Ectodermal cell (in vitro differentiated cells): ENCODE measurements around the gene CHIC2.
A peak's percentile ranks its signal among the peaks of the same experiment; 100 is the strongest.

Experiments used
- H3K27ac ChIP-seq: 2 replicates; pipeline ENCODE4 v1.7.0; 2013; ENCODE audit warnings: mild to moderate bottlenecking, low read depth, low read length; ENCODE audit not compliant: insufficient read depth, poor library complexity, severe bottlenecking
- H3K27me3 ChIP-seq: 2 replicates; pipeline ENCODE4 v1.7.0; 2013; ENCODE audit warnings: mild to moderate bottlenecking, low read length; ENCODE audit not compliant: insufficient read depth, control insufficient read depth, poor library complexity, severe bottlenecking
- H3K36me3 ChIP-seq: one replicate; pipeline ENCODE4 v1.7.0; 2013; ENCODE audit warnings: low read length; ENCODE audit not compliant: control insufficient read depth, insufficient read depth
- H3K4me1 ChIP-seq: one replicate; pipeline ENCODE4 v1.7.0; 2013; ENCODE audit warnings: low read length; ENCODE audit not compliant: control insufficient read depth, insufficient read depth
- H3K4me3 ChIP-seq: 2 replicates; pipeline ENCODE4 v1.7.0; 2013; ENCODE audit warnings: low read depth, low read length, control low read depth; ENCODE audit not compliant: insufficient read depth
- H3K9me3 ChIP-seq: 2 replicates; pipeline ENCODE4 v1.7.0; 2013; ENCODE audit warnings: mild to moderate bottlenecking, low read length, moderate library complexity; ENCODE audit not compliant: control insufficient read depth
- WGBS, 2 experiments: methylation state at CpG; one replicate each; pipeline ENCODE4 v1.1.7; 2013; ENCODE audit warnings: missing lambda C conversion rate in 2 of 2; 5-methylcytosine and 5-hydroxymethylcytosine counted together

Gene CHIC2

DNA sequence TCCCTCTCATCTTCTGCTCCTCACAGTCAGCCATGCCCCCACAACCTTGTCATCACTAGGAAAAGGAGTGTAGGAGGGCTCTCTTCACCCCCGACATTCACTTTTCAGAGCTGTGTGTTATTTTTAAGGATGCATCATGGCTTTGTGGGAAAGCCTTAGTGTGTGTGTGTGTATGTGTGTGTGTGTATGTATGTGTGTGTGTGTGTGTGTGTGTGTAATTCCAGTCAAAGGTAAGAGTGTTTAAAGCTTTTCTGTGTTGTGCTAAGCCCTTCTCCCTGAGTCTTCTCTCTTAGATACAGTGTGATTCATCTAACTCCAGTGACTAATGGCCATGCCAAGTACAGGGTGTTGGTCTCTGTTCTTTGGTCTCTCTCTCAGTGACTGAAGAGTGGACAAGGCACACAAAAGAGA, 76.6 kb downstream of the CHIC2 start:
- Histone ChIP-seq H3K4me1 (no peaks in the 10 kb centered on the region), H3K9me3 (no peaks in the 10 kb centered on the region), H3K27ac (no peak overlapping the region), H3K27me3 (no peaks in the 10 kb centered on the region), H3K36me3 (no peaks in the 10 kb centered on the region), H3K4me3 (no peak overlapping the region)
- WGBS, 2 experiments, result 100% methylated on average over 1 of the region's 1 CpG

DNA sequence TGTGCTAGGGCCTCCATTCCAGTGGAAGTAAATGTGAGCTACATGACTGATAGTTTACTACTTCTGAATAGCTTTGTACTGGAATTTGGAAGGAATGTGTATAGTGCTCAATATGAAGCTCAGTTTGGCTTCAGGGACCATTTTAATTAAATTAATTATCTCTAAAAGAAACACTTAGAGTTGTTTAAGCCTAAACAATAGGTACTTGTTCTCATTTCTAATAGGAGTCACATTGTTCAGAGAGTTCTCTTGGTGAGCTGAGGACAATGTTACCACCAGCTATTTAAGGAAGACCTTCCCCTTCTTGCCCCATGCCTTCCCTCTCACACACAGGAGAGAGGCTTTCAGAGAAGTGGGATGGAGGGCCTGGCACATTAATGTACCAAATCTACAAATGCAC, 78.3 kb downstream of the CHIC2 start:
- H3K9me3 ChIP-seq, result no peaks in the 10 kb centered on the region
- no peaks in the 10 kb centered on the region for H3K27me3 ChIP-seq
- H3K4me1 ChIP-seq, result no peaks in the 10 kb centered on the region
- no peak overlapping the region for H3K4me3 ChIP-seq
- H3K36me3 ChIP-seq, result no peaks in the 10 kb centered on the region
- no peak overlapping the region for H3K27ac ChIP-seq

DNA sequence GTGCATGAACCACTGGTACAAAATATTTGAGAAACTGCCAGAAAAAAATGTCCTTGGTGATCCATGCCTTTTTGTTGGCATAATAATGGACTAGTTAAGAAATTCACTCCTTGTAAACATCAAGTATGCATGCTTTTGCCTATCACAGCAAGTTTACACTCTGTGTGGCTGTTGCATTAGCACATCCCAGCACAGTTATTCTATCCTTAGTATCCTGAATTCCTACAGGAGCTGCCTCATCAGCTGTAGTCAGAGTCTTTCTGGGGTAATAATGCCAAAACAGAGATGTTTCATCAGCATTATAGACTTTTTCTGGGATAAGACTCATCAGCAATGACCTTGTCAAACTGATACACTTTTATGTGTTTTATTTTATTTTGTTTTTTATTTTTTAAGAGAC, 82.8 kb downstream of the CHIC2 start:
- H3K4me3 ChIP-seq, result no peak overlapping the region
- H3K36me3 ChIP-seq, result no peaks in the 10 kb centered on the region
- no peak overlapping the region for H3K27ac ChIP-seq
- no peaks in the 10 kb centered on the region for H3K4me1 ChIP-seq
- no peaks in the 10 kb centered on the region for H3K27me3 ChIP-seq
- no peaks in the 10 kb centered on the region for H3K9me3 ChIP-seq

DNA sequence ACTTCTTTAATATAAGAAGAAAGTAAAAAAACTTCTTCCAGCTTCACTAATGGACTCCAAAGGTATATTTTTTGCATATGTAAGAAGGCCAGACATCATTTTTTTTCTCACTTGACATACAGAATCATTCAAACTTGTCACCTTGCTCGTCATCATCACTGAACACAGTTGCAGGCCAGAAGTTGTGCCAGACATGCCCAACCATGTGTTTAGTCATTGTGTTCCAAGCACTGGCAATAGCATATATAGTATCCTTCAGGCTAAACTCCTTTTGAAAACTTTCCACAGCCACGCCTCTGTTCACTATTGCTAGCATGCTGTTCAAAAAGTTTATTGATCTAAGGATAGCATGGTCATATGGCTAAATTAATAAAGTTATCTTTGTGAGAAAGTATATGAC, 83.3 kb downstream of the CHIC2 start:
- no peaks in the 10 kb centered on the region for H3K36me3 ChIP-seq
- H3K27ac ChIP-seq, result no peak overlapping the region
- WGBS, 2 experiments, result 65 to 72% methylated on average over 1 to 2 of the region's 2 CpGs
- H3K9me3 ChIP-seq, result no peaks in the 10 kb centered on the region
- H3K4me3 ChIP-seq, result no peak overlapping the region
- no peaks in the 10 kb centered on the region for H3K27me3 ChIP-seq
- H3K4me1 ChIP-seq, result no peaks in the 10 kb centered on the region

DNA sequence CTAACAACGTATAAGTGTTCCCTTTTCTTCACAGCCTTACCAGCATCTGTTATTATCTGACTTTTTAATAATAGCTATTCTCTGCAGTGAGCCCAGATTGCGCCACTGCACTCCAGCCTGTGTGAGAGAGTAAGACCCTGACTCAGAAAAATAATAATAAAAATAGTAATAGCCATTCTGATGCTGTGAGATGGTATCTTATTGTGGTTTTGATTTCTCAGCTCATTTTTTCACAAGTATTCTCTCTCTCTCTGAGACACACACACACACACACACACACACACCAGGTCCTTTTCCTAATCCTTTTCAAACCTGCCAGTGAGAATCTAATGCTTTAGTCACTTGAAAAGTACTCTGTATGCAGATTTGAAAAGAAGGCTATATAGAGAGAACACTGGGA, 89.8 kb downstream of the CHIC2 start:
- H3K27ac ChIP-seq, result no peak overlapping the region
- 87 to 94% methylated on average over 2 of the region's 2 CpGs for WGBS, 2 experiments
- H3K4me1 ChIP-seq, result no peaks in the 10 kb centered on the region
- no peaks in the 10 kb centered on the region for H3K36me3 ChIP-seq
- no peak overlapping the region for H3K4me3 ChIP-seq
- H3K27me3 ChIP-seq, result no peaks in the 10 kb centered on the region
- H3K9me3 ChIP-seq, result no peaks in the 10 kb centered on the region

DNA sequence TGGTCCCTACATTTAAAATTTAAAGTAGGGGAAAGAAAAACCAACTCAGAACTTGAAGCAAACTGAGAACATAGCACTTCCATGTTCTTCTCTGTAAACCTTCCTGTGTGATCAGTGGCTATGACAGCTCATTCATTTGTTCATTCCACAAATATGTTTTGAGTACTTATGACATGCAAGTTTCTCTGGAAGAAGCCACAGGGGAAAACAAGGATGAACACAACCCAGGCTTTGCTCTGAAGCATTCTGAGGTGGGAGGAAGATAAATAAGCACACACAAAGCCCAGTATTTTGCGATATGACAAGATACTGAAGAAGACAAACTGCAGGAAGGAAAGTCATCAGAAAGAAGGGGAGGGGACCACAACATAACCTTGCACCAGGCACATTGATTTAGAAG, 96.4 kb downstream of the CHIC2 start:
- Histone ChIP-seq H3K36me3 (no peaks in the 10 kb centered on the region), H3K27me3 (no peaks in the 10 kb centered on the region), H3K4me3 (no peak overlapping the region), H3K27ac (no peak overlapping the region), H3K4me1 (peaks cover 12% of the 10 kb centered on the region), H3K9me3 (no peaks in the 10 kb centered on the region)
- WGBS, 2 experiments, result 97 to 100% methylated on average over 1 of the region's 1 CpG

DNA sequence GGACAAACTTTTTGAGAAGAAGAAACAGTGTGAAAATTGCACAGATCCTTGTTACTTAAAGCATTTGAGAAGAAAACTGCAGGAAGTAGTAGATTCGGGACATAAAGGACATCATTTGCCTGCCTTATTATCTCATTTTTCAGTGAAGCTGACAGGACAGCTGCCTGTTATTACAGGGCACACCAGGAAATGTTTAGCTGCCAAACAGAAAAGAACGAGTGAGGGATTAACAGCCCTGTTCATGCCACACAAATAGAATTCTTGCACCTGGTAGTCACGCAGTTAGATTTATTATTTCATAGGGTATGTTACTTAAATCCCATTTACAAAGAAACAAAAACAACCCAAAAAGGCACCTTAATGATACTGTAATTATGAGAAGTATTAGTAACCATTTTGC, 100.6 kb downstream of the CHIC2 start:
- Histone ChIP-seq H3K27ac (no peak overlapping the region), H3K9me3 (no peaks in the 10 kb centered on the region), H3K4me3 (no peak overlapping the region), H3K4me1 (peaks cover 23% of the 10 kb centered on the region), H3K36me3 (no peaks in the 10 kb centered on the region), H3K27me3 (no peaks in the 10 kb centered on the region)
- 56 to 81% methylated on average over 2 of the region's 3 CpGs for WGBS, 2 experiments

DNA sequence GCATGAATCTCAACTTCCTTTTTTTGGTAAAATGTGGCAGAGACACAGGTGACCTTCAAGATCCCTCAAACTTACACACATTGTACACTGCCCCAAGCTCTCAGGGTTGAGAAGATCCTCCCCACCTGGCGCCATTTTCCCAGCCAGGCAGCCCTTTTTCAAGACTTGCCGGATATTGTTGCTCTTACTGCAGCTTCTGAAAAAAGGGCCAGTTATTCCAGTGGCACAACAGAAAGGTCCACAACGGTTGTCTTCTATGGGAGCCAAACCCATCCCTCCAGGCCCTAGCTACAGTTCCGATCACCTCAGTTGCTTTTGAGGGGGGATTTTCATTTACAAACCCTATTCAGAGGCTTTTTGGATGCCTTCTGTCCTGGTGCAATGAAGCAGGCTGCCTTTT, 101.1 kb downstream of the CHIC2 start:
- Histone ChIP-seq H3K27me3 (no peaks in the 10 kb centered on the region), H3K4me1 (peaks cover 23% of the 10 kb centered on the region), H3K27ac (no peak overlapping the region), H3K36me3 (no peaks in the 10 kb centered on the region), H3K9me3 (no peaks in the 10 kb centered on the region), H3K4me3 (no peak overlapping the region)
- WGBS, 2 experiments, result 81 to 88% methylated on average over 4 of the region's 4 CpGs

DNA sequence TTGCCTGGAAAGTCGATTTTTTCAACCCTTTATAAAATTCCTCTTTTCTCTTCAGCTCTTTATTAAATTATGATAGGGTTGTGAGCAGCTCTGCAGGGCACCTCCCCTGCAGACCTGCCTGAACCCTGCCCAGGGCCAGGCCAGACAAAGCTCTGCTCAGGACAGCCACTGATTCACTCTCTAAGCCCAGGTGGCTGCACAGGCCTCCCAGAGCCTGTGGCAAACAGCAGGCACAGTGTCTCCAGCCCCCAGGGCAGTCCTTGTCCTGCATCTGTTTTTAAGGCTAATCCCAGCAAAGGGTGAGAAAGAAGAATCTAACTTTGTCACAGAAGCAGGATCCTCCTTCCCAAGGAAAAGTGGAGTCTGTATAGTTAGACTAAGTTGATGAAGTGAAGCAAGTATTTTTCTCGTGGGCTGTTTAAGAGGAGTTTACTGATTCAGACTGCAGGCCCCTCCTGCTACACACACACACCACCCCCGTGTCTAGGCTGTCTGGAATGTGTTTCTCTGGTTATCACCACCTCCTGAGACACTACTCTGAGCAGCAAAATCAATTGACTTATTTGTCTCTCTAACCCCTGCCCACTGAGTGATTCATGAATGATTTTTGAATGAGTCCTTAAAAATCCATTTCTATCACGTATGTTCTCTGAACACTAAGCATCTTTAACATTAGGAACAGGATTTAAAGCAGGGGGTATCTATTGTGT, 101.7 kb downstream of the CHIC2 start:
- H3K4me1 ChIP-seq, result peaks cover 23% of the 10 kb centered on the region
- H3K27ac ChIP-seq, result peak overlapping the region; percentile 27

DNA sequence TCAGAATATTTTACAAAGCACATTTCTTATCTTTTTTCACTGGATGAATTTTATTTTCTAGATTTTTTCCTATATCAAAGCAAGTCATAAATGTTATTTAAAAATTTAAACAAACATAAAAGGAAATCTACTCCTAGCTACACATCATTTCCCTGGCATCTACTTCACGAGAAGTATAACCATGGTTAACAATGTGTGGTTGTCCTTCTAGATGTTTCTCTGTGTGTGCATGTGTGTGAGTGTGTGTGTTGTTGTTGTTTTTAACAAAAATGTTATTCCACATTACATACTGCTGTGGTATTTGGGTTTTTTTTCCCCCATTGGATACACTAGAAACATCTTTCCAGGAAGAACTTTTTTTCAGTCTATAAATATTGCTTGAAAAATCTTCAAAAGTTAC, 103.1 kb downstream of the CHIC2 start:
- no CpG with 5 or more reads among the region's 1 CpG for WGBS, 2 experiments
- Histone ChIP-seq H3K36me3 (no peaks in the 10 kb centered on the region), H3K4me3 (no peak overlapping the region), H3K27me3 (no peaks in the 10 kb centered on the region), H3K4me1 (peaks cover 23% of the 10 kb centered on the region), H3K9me3 (no peaks in the 10 kb centered on the region), H3K27ac (no peak overlapping the region)

More for the DNA sequence above, 101.7 kb downstream of the CHIC2 start:
- Histone ChIP-seq H3K9me3 (no peaks in the 10 kb centered on the region), H3K4me3 (no peak overlapping the region), H3K27me3 (no peaks in the 10 kb centered on the region), H3K36me3 (no peaks in the 10 kb centered on the region)
- WGBS, 2 experiments, result 74% methylated on average over 3 to 4 of the region's 4 CpGs

DNA sequence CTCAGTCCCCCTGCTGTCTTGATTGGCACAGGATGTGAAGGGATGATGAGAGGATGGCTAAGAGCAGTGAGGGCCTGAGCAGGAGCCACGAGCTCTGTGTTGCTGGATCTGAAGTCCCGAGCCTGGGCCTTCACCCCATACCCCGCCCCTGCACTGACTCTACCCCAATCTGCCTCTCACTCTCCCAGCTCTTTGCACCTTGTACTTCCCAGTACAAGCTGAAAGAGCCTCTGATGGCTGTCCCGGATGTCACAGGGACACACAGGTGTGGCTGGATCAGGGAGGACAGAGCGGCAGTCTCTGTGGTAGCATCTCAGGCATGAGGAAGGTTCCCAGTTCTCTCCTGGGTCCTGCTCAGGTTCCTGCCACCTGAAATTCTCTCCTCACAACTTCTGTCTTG, 103.6 kb downstream of the CHIC2 start:
- Histone ChIP-seq H3K4me1 (peaks cover 23% of the 10 kb centered on the region), H3K36me3 (no peaks in the 10 kb centered on the region), H3K9me3 (no peaks in the 10 kb centered on the region), H3K27ac (no peak overlapping the region), H3K4me3 (no peak overlapping the region), H3K27me3 (no peaks in the 10 kb centered on the region)
- WGBS, 2 experiments, result 77 to 79% methylated on average over 5 of the region's 5 CpGs
